ENCODE results near the gene SLC6A11.

Gene SLC6A11

GRCh38 chr3:10813425-10813824 lies 2.6 kb upstream of the SLC6A11 start:
- TF ChIP-seq CTCF (IDR thresholded peaks at IDR 0.05; ENCODE audit: borderline replicate concordance, insufficient read depth, low read depth, low read length) = no peak
- H3K4me3 ChIP-seq (ENCODE audit: low read depth, low read length) = no peak overlapping the region

GRCh38 chr3:10814623-10815022 lies 1.4 kb upstream of the SLC6A11 start:
- no peak for TF ChIP-seq CTCF (IDR thresholded peaks at IDR 0.05; ENCODE audit: borderline replicate concordance, insufficient read depth, low read depth, low read length)

GRCh38 chr3:10815487-10815886 lies 541 bp upstream of the SLC6A11 start:
- no peak overlapping the region for H3K4me3 ChIP-seq (ENCODE audit: low read depth, low read length)
- no peak for TF ChIP-seq CTCF (IDR thresholded peaks at IDR 0.05; ENCODE audit: borderline replicate concordance, insufficient read depth, low read depth, low read length)

More at GRCh38 chr3:10814623-10815022, 1.4 kb upstream of the SLC6A11 start:
- no peak overlapping the region for H3K4me3 ChIP-seq (ENCODE audit: low read depth, low read length)

GRCh38 chr3:10816863-10817253 lies 830 bp downstream of the SLC6A11 start:
- no peak overlapping the region for H3K4me3 ChIP-seq (ENCODE audit: low read depth, low read length)
- no peak for TF ChIP-seq CTCF (IDR thresholded peaks at IDR 0.05; ENCODE audit: borderline replicate concordance, insufficient read depth, low read depth, low read length)

GRCh38 chr3:10817506-10817905 lies 1.5 kb downstream of the SLC6A11 start:
- no peak overlapping the region for H3K4me3 ChIP-seq (ENCODE audit: low read depth, low read length)
- no peak for TF ChIP-seq CTCF (IDR thresholded peaks at IDR 0.05; ENCODE audit: borderline replicate concordance, insufficient read depth, low read depth, low read length)

- no peak overlapping the region for H3K4me3 ChIP-seq (ENCODE audit: low read depth, low read length)
Observed at GRCh38 chr3:10822055-10822454, 6.0 kb downstream of the SLC6A11 start.

More at GRCh38 chr3:10822055-10822454, 6.0 kb downstream of the SLC6A11 start:
- TF ChIP-seq CTCF (IDR thresholded peaks at IDR 0.05; ENCODE audit: borderline replicate concordance, insufficient read depth, low read depth, low read length) = no peak
